AG09319 (cell line): ENCODE measurements around the gene TOB2.
A peak's percentile ranks its signal among the peaks of the same experiment; 100 is the strongest.

ENCODE experiments used
- DNase-seq: peaks from one replicate; pipeline ENCODE4 v3.0.0-alpha.2; 2010; ENCODE audit warnings: low read depth; ENCODE audit errors: extremely low read depth
- TF ChIP-seq, protein P1 (sequence below): IDR thresholded peaks from 2 replicates; pipeline ENCODE4 v1.5.1; 2011; ENCODE audit warnings: low read depth, mild to moderate bottlenecking, inconsistent platforms, low read length, moderate library complexity

Gene TOB2, protein sequence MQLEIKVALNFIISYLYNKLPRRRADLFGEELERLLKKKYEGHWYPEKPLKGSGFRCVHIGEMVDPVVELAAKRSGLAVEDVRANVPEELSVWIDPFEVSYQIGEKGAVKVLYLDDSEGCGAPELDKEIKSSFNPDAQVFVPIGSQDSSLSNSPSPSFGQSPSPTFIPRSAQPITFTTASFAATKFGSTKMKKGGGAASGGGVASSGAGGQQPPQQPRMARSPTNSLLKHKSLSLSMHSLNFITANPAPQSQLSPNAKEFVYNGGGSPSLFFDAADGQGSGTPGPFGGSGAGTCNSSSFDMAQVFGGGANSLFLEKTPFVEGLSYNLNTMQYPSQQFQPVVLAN

GRCh38 chr22:41446639-41447434 is at the start of gene TOB2:
Gene TOB2 (minus strand): TSS chr22:41446801. CDS start chr22:41437345, 9,456 bp downstream.
- peak; percentile 96 for DNase-seq
- TF ChIP-seq, protein P1, sequence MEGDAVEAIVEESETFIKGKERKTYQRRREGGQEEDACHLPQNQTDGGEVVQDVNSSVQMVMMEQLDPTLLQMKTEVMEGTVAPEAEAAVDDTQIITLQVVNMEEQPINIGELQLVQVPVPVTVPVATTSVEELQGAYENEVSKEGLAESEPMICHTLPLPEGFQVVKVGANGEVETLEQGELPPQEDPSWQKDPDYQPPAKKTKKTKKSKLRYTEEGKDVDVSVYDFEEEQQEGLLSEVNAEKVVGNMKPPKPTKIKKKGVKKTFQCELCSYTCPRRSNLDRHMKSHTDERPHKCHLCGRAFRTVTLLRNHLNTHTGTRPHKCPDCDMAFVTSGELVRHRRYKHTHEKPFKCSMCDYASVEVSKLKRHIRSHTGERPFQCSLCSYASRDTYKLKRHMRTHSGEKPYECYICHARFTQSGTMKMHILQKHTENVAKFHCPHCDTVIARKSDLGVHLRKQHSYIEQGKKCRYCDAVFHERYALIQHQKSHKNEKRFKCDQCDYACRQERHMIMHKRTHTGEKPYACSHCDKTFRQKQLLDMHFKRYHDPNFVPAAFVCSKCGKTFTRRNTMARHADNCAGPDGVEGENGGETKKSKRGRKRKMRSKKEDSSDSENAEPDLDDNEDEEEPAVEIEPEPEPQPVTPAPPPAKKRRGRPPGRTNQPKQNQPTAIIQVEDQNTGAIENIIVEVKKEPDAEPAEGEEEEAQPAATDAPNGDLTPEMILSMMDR, result no peak

- TF ChIP-seq, protein P1, result no peak
- no peak for DNase-seq
Measured at GRCh38 chr22:41491374-41492100, 44.9 kb upstream of the TOB2 start.

GRCh38 chr22:41488596-41489385 is 42.2 kb upstream of the TOB2 start:
- no peak for DNase-seq
- TF ChIP-seq, protein P1, result no peak

- no peak for DNase-seq
- TF ChIP-seq, protein P1, result no peak
Measured at GRCh38 chr22:41488076-41488475, 41.5 kb upstream of the TOB2 start.

DNA sequence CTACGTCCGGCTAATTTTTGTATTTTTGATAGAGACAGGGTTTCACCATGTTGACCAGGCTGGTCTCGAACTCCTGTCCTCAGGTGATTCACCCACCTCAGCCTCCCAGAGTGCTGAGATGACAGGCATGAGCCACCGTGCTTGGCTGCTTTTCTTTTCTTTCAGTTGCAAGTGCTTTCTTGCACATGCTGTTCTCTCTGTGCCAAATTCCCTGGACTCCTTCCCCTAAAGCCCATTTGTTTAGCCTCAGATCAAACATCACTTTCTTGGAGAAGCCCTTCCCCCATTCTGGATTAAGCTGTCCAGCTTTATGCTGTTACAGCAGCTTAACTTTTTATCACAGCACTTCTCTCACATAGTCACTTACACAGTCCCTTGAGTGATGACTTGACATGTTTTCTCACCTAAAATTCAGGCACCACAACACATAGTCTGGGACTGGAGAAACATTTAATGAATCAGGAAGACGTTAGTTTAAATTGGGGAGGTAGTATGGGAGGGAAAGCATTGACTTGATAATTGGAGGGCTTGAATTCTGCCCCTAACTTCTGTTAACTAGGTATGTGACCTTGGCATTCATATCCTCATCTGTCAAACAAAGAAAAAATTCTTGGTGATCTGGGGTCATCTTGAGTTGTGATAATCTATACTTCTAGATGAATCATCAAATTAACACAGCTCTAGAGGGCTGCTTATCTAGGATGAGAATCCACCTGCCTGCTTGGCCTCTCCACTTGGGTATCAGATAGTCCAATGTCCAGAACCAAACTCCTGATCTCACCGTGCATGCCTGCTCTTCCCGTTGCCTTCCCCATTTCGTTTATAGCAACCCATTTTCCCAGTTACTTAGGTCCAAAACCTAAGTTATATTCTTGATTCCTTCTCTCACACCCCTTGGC is 40.7 kb upstream of the TOB2 start:
- TF ChIP-seq, protein P1, result no peak
- no peak for DNase-seq

- TF ChIP-seq, protein P1, result no peak
- no peak for DNase-seq
Measured at GRCh38 chr22:41485033-41485432, 38.4 kb upstream of the TOB2 start.
